Dermis blood vessel endothelial cell (primary cell): Measurements from ENCODE around the gene CDCA4. TPM values are rescaled to one million over a fixed set of nuclear protein-coding genes. Genes with fewer than 3 reads are reported as not detected.
A peak's percentile ranks its signal among the peaks of the same experiment; 100 is the strongest.
"Not testable (repeated sequence)": the region's sequence is repeated elsewhere in the genome, so short reads cannot be mapped to it uniquely, and the experiment has no call there.

Source experiments
- DNase-seq: peaks from one replicate; pipeline ENCODE4 v3.0.0; 2010
- total RNA-seq: library from RNA; depleted of rRNA; stranded (reverse); fragments of >200 nt; gene quantifications from 2 replicates; pipeline ENCODE4 v1.2.3, GENCODE V29; 2014

The CDCA4 gene
- total RNA-seq, 1 donor from 2014 or later: 29.8 TPM

GRCh38 chr14:105032451-105032901 is 11.6 kb upstream of the CDCA4 start:
- DNase-seq: not testable (repeated sequence)

- no peak for DNase-seq
Observed at GRCh38 chr14:105030836-105031396, 10.0 kb upstream of the CDCA4 start.

- no peak for DNase-seq
Observed at GRCh38 chr14:105030194-105030593, 9.3 kb upstream of the CDCA4 start.

- no peak for DNase-seq
Observed at GRCh38 chr14:105029402-105029801, 8.5 kb upstream of the CDCA4 start.

GRCh38 chr14:105028251-105028927 is 7.5 kb upstream of the CDCA4 start:
- no peak for DNase-seq

GRCh38 chr14:105027718-105028117 is 6.8 kb upstream of the CDCA4 start:
- DNase-seq: not testable (repeated sequence)

GRCh38 chr14:105026802-105027563 is 6.1 kb upstream of the CDCA4 start:
- peak; percentile 30 for DNase-seq

- DNase-seq: peak; percentile 92
Observed at GRCh38 chr14:105026033-105026785, 5.3 kb upstream of the CDCA4 start.

- DNase-seq: no peak
Observed at GRCh38 chr14:105025429-105025828, 4.5 kb upstream of the CDCA4 start.

- DNase-seq: no peak
Observed at GRCh38 chr14:105023791-105024480, 3.1 kb upstream of the CDCA4 start.

GRCh38 chr14:105023144-105023543 is 2.3 kb upstream of the CDCA4 start:
- peak; percentile 62 for DNase-seq

GRCh38 chr14:105022276-105022670 is 1.4 kb upstream of the CDCA4 start:
- DNase-seq: no peak

- peak; percentile 44 for DNase-seq
Observed at GRCh38 chr14:105021656-105022275, 883 bp upstream of the CDCA4 start.

- DNase-seq: peak; percentile 65
Observed at GRCh38 chr14:105019861-105020814, 745 bp downstream of the CDCA4 start.

- no peak for DNase-seq
Observed at GRCh38 chr14:105018414-105018813, 2.5 kb downstream of the CDCA4 start.

GRCh38 chr14:105015905-105016304 is 5.0 kb downstream of the CDCA4 start:
- no peak for DNase-seq

GRCh38 chr14:105015242-105015641 is 5.6 kb downstream of the CDCA4 start:
- peak; percentile 82 for DNase-seq

- DNase-seq: no peak
Observed at GRCh38 chr14:105014631-105015030, 6.3 kb downstream of the CDCA4 start.

GRCh38 chr14:105014032-105014431 is 6.9 kb downstream of the CDCA4 start:
- DNase-seq: no peak

GRCh38 chr14:105013150-105013785 is 7.6 kb downstream of the CDCA4 start:
- peak; percentile 32 for DNase-seq
